ENCODE measurements around the gene NFIL3.
"Not testable (repeated sequence)": the region's sequence is repeated elsewhere in the genome, so short reads cannot be mapped to it uniquely, and the experiment has no call there.

The NFIL3 gene

GRCh38 chr9:91423785-91424402, at the start of gene NFIL3:
Gene NFIL3 (minus strand): TSS chr9:91423832. CDS start chr9:91410734, 13,098 bp downstream.
- DNase-seq (ENCODE audit: extremely low spot score), result peak; percentile 92
- no peak for TF ChIP-seq CTCF (IDR thresholded peaks at IDR 0.05; ENCODE audit: control extremely low read depth, extremely low read depth, low read depth, missing control alignments)
- POLR2A ChIA-PET, result interaction anchor here (0.6 kb wide), 1 partner anchor 1622 kb away, joined by 3 read pairs; no protein-coding TSS in a partner anchor
- CTCF ChIA-PET, result interaction anchor here (1.1 to 8.2 kb wide), 7 partner anchors 11 to 529 kb away, joined by 3 to 121 read pairs (median 7); no protein-coding TSS in a partner anchor

- CTCF ChIA-PET; POLR2A ChIA-PET; DNase-seq (ENCODE audit: extremely low spot score): not testable (repeated sequence)
Observed at GRCh38 chr9:91471524-91471923, 47.9 kb upstream of the NFIL3 start.

- ChIA-PET POLR2A (no interaction called here), CTCF (interaction anchor here (0.8 kb wide), 1 partner anchor 551 kb away, joined by 4 read pairs; no protein-coding TSS in a partner anchor)
- no peak for DNase-seq (ENCODE audit: extremely low spot score)
- no peak for TF ChIP-seq CTCF (IDR thresholded peaks at IDR 0.05; ENCODE audit: control extremely low read depth, extremely low read depth, low read depth, missing control alignments)
Observed at GRCh38 chr9:91465420-91465819, 41.8 kb upstream of the NFIL3 start.

GRCh38 chr9:91458906-91459305, 35.3 kb upstream of the NFIL3 start:
- ChIA-PET POLR2A (no interaction called here), CTCF (interaction anchor here (1.1 kb wide), 1 partner anchor 33 kb away, joined by 3 read pairs; no protein-coding TSS in a partner anchor)
- TF ChIP-seq CTCF (IDR thresholded peaks at IDR 0.05; ENCODE audit: control extremely low read depth, extremely low read depth, low read depth, missing control alignments), result no peak
- DNase-seq (ENCODE audit: extremely low spot score), result no peak

GRCh38 chr9:91452844-91453243, 29.2 kb upstream of the NFIL3 start:
- CTCF ChIA-PET, result no interaction called here

GRCh38 chr9:91451431-91452270, 28.0 kb upstream of the NFIL3 start:
- ChIA-PET CTCF (no interaction called here), POLR2A (no interaction called here)
- no peak for TF ChIP-seq CTCF (IDR thresholded peaks at IDR 0.05; ENCODE audit: control extremely low read depth, extremely low read depth, low read depth, missing control alignments)
- DNase-seq (ENCODE audit: extremely low spot score), result no peak

More at GRCh38 chr9:91452844-91453243, 29.2 kb upstream of the NFIL3 start:
- POLR2A ChIA-PET, result no interaction called here
- TF ChIP-seq CTCF (IDR thresholded peaks at IDR 0.05; ENCODE audit: control extremely low read depth, extremely low read depth, low read depth, missing control alignments), result no peak
- no peak for DNase-seq (ENCODE audit: extremely low spot score)

GRCh38 chr9:91445135-91445534, 21.5 kb upstream of the NFIL3 start:
- no peak for TF ChIP-seq CTCF (IDR thresholded peaks at IDR 0.05; ENCODE audit: control extremely low read depth, extremely low read depth, low read depth, missing control alignments)
- DNase-seq (ENCODE audit: extremely low spot score), result no peak
- POLR2A ChIA-PET, result no interaction called here
- CTCF ChIA-PET, result interaction anchor here (0.7 to 1.8 kb wide), 4 partner anchors 8 to 531 kb away, joined by 3 to 6 read pairs (median 4); no protein-coding TSS in a partner anchor
